Mesothelial cell of epicardium (in vitro differentiated cells): ENCODE data around the gene PRCD. TPM values are rescaled to one million over a fixed set of nuclear protein-coding genes. Genes with fewer than 3 reads are reported as not detected.
"Not testable (repeated sequence)": the region's sequence is repeated elsewhere in the genome, so short reads cannot be mapped to it uniquely, and the experiment has no call there.

ENCODE experiments used
- DNase-seq, 2 experiments: peaks; one replicate each; pipeline ENCODE4 v3.0.0; 2021; ENCODE audit warnings: low spot score in 2 of 2; ENCODE audit not compliant: unreplicated experiment in 2 of 2
- H3K27ac Mint-ChIP-seq: 2 replicates; pipeline ENCODE4 v1.8.0; 2021; ENCODE audit warnings: mixed read lengths
- H3K27me3 Mint-ChIP-seq: 2 replicates; pipeline ENCODE4 v1.8.0; 2021; ENCODE audit warnings: low read depth, mixed read lengths
- H3K36me3 Mint-ChIP-seq: 2 replicates; pipeline ENCODE4 v1.8.0; 2021; ENCODE audit warnings: mixed read lengths
- H3K4me1 Mint-ChIP-seq: 2 replicates; pipeline ENCODE4 v1.8.0; 2021; ENCODE audit warnings: mixed read lengths
- H3K4me3 Mint-ChIP-seq: 2 replicates; pipeline ENCODE4 v1.8.0; 2021; ENCODE audit warnings: mild to moderate bottlenecking, moderate library complexity, mixed read lengths
- H3K9me3 Mint-ChIP-seq: 2 replicates; pipeline ENCODE4 v1.8.0; 2021; ENCODE audit warnings: mixed read lengths
- CTCF ChIP-seq: fragments of 200-600 bp; sonication (generic); IDR thresholded peaks from one replicate; pipeline ENCODE4 v1.5.0; 2021; ENCODE audit warnings: antibody characterized with exemption; ENCODE audit not compliant: unreplicated experiment
- total RNA-seq: library from RNA; stranded (reverse); gene quantifications from 3 replicates; pipeline ENCODE4 v1.2.1, GENCODE V29; 2021

PRCD gene
- total RNA-seq, 1 donor from 2014 or later = 9.9 TPM

- H3K27ac Mint-ChIP-seq = no peak overlapping the region
- H3K9me3 Mint-ChIP-seq = no peaks in the 10 kb centered on the region
These were observed 24.4 kb upstream of the PRCD start for GRCh38 chr17:76515274-76515949.

GRCh38 chr17:76517638-76518038, 22.2 kb upstream of the PRCD start:
- Mint-ChIP-seq H3K27me3 (no peaks in the 10 kb centered on the region), H3K27ac (no peak overlapping the region), H3K36me3 (no peaks in the 10 kb centered on the region), H3K4me1 (peaks cover 10% of the 10 kb centered on the region), H3K4me3 (no peak overlapping the region), H3K9me3 (no peaks in the 10 kb centered on the region)
- DNase-seq = no peak
- no peak for TF ChIP-seq CTCF

More at GRCh38 chr17:76515274-76515949, 24.4 kb upstream of the PRCD start:
- H3K4me3 Mint-ChIP-seq = no peak overlapping the region
- no peak for TF ChIP-seq CTCF
- H3K4me1 Mint-ChIP-seq = peaks cover 17% of the 10 kb centered on the region
- H3K36me3 Mint-ChIP-seq = no peaks in the 10 kb centered on the region
- H3K27me3 Mint-ChIP-seq = no peaks in the 10 kb centered on the region
- DNase-seq = no peak

- DNase-seq = no peak
- Mint-ChIP-seq H3K36me3 (no peaks in the 10 kb centered on the region), H3K4me1 (peaks cover 16% of the 10 kb centered on the region), H3K27ac (peak overlapping the region; percentile 75), H3K9me3 (no peaks in the 10 kb centered on the region), H3K27me3 (peaks cover 6% of the 10 kb centered on the region), H3K4me3 (no peak overlapping the region)
- TF ChIP-seq CTCF = no peak
These were observed 20.5 kb upstream of the PRCD start for GRCh38 chr17:76519048-76519966.

- TF ChIP-seq CTCF = no peak
- Mint-ChIP-seq H3K9me3 (no peaks in the 10 kb centered on the region), H3K4me1 (peaks cover 24% of the 10 kb centered on the region), H3K4me3 (no peak overlapping the region), H3K36me3 (no peaks in the 10 kb centered on the region), H3K27me3 (peaks cover 9% of the 10 kb centered on the region), H3K27ac (no peak overlapping the region)
- no peak for DNase-seq
These were observed 18.6 kb upstream of the PRCD start for GRCh38 chr17:76521262-76521661.

- H3K27me3 Mint-ChIP-seq, H3K9me3 Mint-ChIP-seq, H3K27ac Mint-ChIP-seq, H3K4me3 Mint-ChIP-seq, H3K36me3 Mint-ChIP-seq, DNase-seq: not testable (repeated sequence)
- peaks cover 24% of the 10 kb centered on the region for H3K4me1 Mint-ChIP-seq
These were observed 18.2 kb upstream of the PRCD start for GRCh38 chr17:76521683-76522082.
